ENCODE results near the gene QARS1. TPM values are rescaled to one million over a fixed set of nuclear protein-coding genes. Genes with fewer than 3 reads are reported as not detected.

Gene QARS1
- total RNA-seq, 1 experiment from 2014 or later = 111 TPM

DNA sequence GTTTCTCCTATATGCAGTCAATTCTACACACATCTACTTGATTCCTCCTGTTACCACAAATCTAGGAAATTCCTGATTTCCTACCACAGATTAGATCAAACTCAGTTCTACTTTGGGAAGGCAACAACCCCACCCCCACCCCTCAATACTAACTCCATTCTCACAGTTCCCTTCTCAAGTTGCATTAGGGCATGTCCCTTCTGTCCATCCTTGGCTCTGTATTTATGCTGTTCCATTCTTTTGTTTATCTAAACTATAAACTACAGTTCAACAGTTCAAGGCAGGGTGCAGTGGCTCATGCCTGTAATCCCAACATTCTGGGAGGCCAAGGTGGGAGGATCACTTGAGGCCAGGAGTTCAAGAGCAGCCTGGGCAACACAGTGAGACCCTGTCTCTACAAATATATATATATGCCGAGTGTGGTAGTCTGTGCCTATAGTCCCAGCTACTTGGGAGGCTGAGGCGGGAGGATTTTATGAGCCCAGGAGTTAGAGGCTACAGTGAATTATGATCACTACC, 50.2 kb downstream of the QARS1 start:
- no peak for DNase-seq (ENCODE audit: low read depth in 1 of 2, low spot score in 2 of 2)
- H3K9me3 ChIP-seq (replicated peaks) = no peaks in the 10 kb centered on the region
- no peaks in the 10 kb centered on the region for H3K27me3 ChIP-seq (replicated peaks)
- peaks cover 65% of the 10 kb centered on the region for H3K36me3 ChIP-seq
- H3K4me1 ChIP-seq (replicated peaks) = peaks cover 9% of the 10 kb centered on the region; the same call in 1 of the 2 replicates
- no peak overlapping the region for H3K27ac ChIP-seq
- no peak overlapping the region for H3K4me3 ChIP-seq

DNA sequence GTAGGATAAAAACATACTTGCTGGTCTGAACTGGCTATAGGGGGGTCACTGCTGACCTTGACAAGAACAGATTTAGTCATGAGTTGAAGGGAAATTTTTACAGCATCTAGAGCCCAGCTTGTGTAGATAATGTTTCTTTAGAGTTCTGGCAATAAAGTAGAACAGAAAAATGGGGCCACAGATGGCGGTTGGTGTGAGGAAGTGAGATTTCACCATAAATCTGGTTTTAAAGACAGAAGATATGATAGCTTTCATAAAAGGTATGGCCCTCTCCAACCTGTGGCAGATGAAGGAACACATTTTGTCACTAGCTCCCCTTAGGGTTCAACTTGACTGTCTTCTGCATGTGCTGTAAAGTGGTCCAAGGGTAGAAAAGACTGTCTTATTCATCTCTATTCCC, 51.0 kb downstream of the QARS1 start:
- Histone ChIP-seq H3K27me3 (replicated peaks) (no peaks in the 10 kb centered on the region), H3K36me3 (peaks cover 66% of the 10 kb centered on the region), H3K9me3 (replicated peaks) (no peaks in the 10 kb centered on the region), H3K27ac (no peak overlapping the region), H3K4me1 (replicated peaks) (peaks cover 9% of the 10 kb centered on the region; the same call in 1 of the 2 replicates), H3K4me3 (no peak overlapping the region)
- no peak for DNase-seq (ENCODE audit: low read depth in 1 of 2, low spot score in 2 of 2)

Other genes starting within 250 kb of the QARS1 start
- gene SLC25A20, start 205.9 kb downstream of the QARS1 start, total RNA-seq (2014; rRNA removed; shearing (Covaris generic)) = 21.9 and 32.6 TPM in 2 replicates
- gene ARIH2, start 185.9 kb downstream of the QARS1 start, total RNA-seq (2014; rRNA removed; shearing (Covaris generic)) = 85.5 and 93.4 TPM in 2 replicates
- 25.5 and 34.4 TPM in 2 replicates for gene P4HTM, start 114.5 kb downstream of the QARS1 start, total RNA-seq (2014; rRNA removed; shearing (Covaris generic))
- 35.5 and 36.8 TPM in 2 replicates for gene WDR6, start 97.4 kb downstream of the QARS1 start, total RNA-seq (2014; rRNA removed; shearing (Covaris generic))
- gene DALRD3, start 86.2 kb downstream of the QARS1 start, total RNA-seq (2014; rRNA removed; shearing (Covaris generic)) = 22.6 and 27.2 TPM in 2 replicates
- gene NDUFAF3, start 82.6 kb downstream of the QARS1 start, total RNA-seq (2014; rRNA removed; shearing (Covaris generic)) = 54.3 and 109 TPM in 2 replicates
- gene IMPDH2, start 75.4 kb downstream of the QARS1 start, total RNA-seq (2014; rRNA removed; shearing (Covaris generic)) = 105 and 128 TPM in 2 replicates
- gene QRICH1, start 10.7 kb downstream of the QARS1 start, total RNA-seq (2014; rRNA removed; shearing (Covaris generic)) = 37.8 and 77.3 TPM in 2 replicates
- gene USP19, start 16.1 kb upstream of the QARS1 start, total RNA-seq (2014; rRNA removed; shearing (Covaris generic)) = 21.5 and 23.8 TPM in 2 replicates
- gene LAMB2, start 28.3 kb upstream of the QARS1 start, total RNA-seq (2014; rRNA removed; shearing (Covaris generic)) = 97.2 and 171 TPM in 2 replicates
- gene CCDC71, start 61.6 kb upstream of the QARS1 start, total RNA-seq (2014; rRNA removed; shearing (Covaris generic)) = 23.8 and 24.7 TPM in 2 replicates
- gene KLHDC8B, start 66.8 kb upstream of the QARS1 start, total RNA-seq (2014; rRNA removed; shearing (Covaris generic)) = 18.6 and 27.3 TPM in 2 replicates
- gene C3orf62, start 172.5 kb upstream of the QARS1 start, total RNA-seq (2014; rRNA removed; shearing (Covaris generic)) = 0.50 and 2.1 TPM in 2 replicates
- 7.8 and 11.5 TPM in 2 replicates for gene USP4, start 235.3 kb upstream of the QARS1 start, total RNA-seq (2014; rRNA removed; shearing (Covaris generic))